ENCODE data around the gene FNBP1.

DNA sequence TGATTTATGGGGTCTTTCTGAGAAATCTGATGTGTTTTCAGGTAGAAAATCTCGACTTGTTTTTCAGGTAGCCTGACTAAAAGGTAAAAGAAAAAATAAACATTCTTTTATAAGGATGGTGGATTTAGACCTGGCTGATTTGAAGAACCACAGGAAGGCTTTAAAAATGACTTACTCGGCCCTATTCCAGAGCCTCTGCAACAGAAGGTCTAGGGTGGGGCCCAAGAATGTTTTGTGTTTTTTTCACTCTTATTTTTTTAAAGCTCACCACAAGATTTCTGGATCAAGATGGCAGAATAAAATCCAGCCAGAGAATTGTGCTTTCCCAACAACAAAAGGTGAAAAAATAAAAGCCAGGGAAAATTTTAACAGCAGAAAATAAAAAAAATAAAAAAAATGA, 59.1 kb downstream of the FNBP1 start:
- TF ChIP-seq, protein P1, sequence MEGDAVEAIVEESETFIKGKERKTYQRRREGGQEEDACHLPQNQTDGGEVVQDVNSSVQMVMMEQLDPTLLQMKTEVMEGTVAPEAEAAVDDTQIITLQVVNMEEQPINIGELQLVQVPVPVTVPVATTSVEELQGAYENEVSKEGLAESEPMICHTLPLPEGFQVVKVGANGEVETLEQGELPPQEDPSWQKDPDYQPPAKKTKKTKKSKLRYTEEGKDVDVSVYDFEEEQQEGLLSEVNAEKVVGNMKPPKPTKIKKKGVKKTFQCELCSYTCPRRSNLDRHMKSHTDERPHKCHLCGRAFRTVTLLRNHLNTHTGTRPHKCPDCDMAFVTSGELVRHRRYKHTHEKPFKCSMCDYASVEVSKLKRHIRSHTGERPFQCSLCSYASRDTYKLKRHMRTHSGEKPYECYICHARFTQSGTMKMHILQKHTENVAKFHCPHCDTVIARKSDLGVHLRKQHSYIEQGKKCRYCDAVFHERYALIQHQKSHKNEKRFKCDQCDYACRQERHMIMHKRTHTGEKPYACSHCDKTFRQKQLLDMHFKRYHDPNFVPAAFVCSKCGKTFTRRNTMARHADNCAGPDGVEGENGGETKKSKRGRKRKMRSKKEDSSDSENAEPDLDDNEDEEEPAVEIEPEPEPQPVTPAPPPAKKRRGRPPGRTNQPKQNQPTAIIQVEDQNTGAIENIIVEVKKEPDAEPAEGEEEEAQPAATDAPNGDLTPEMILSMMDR (IDR thresholded peaks at IDR 0.05), result no peak
- TF ChIP-seq EZH2 (IDR thresholded peaks at IDR 0.05), result no peak
